GM03348 (cell line): ENCODE data around the gene LARGE2.
"Not testable (repeated sequence)": the region's sequence is repeated elsewhere in the genome, so short reads cannot be mapped to it uniquely, and the experiment has no call there.

ENCODE experiments used
- DNase-seq: peaks from one replicate; pipeline ENCODE4 v3.0.0; 2012; ENCODE audit warnings: low spot score

Gene LARGE2

DNA sequence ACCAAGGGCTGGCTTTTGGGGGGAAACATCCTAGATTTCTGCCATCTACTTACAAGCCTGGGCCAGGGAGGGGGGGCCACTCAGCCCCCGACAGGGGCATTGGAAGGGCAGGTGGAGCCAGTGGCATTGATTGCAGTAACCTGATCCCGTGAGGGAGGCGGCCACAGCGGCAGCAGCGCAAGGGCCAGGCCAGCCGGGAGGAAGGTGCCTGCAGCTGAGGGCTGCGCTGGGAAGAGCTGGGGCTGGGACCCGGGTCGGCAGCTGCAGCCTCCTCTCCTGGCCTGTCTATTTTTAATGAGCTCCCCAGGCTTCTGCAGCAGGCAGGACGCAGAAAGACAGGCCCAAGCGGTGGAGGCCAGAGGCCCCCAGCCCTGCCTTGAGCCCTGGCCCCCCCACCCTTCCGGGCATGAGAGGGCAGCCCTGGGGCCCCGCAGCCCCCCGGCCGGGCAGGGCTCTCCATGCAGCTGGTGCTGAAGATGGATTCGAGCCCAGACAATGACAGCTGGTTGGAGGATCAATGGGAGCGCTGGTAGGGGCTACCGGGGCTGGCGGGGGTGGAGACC, 26.0 kb upstream of the LARGE2 start:
- no peak for DNase-seq

DNA sequence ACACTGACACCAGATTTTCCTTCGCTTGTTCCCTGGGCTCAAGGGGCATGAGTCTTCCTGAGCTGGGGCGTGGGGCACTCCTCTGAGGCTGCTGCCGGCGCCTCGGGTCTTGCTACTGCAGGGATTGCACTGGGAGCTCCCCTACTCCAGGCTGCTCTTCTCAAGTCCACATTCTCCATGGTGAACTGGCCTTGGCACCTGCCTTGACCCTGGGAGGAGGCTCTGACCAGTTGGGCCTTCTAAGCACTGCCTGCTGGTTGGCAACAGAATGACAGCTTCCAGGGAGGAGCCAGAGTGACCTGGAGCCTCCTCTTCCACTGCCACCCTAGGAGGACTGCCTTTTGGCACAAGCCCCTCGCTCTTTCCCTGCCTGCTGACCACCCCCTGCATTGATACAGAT, 24.9 kb upstream of the LARGE2 start:
- DNase-seq: no peak

DNA sequence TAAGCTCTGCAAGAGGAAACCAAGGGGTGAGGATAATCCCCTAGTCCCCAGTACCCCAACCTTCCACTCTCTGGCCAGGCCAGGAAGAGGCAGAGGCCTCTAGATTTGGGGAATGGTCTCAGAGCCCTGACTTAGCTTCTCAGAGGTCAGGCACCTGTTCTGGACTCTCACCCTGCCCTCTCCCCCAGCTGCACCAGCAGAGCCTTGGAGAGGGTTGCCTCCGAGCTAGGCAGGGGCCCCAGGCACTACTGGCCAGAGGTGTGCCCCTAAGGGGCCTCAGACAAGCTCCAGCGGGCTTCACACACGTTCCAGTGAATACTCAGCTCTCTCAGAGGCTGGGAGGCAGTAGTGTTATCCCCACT, 23.4 kb upstream of the LARGE2 start:
- DNase-seq: no peak

DNA sequence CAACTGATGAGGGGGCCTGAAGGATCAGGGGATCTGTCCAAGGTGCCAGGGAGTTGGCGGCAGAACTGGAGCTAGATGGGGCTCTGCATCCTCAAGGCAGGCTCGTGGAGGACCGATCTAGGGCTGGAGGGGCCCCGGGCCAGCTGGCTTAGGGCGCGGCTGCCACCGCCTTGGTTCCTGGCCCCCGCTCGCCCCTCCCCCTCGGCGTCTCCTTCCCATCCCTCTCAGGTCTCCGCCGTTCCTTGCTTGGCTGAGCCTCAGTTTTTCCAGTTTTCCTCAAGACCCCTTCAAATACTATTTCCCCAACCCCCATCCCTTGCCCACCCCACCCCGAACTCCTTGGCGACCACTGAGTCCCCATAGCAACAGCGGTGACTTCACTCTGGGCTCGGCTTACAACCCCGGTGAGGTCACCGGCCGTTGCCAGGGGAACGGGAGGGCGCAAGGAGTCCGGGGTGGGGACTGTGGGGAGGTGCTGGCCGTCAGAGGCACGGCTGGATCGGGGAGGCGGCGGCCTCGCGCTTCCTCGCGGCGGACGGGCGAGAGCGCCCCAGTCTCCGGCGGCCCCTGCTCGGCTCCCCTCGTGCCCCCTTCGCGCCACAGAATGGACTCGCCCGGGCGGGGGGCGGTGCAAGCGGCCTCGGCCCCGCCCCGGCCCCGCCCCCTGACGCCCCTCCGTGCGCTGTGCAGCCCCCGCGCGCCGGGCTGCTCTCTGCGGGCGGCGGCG, 22.8 kb upstream of the LARGE2 start:
- DNase-seq: peak; percentile 95

DNA sequence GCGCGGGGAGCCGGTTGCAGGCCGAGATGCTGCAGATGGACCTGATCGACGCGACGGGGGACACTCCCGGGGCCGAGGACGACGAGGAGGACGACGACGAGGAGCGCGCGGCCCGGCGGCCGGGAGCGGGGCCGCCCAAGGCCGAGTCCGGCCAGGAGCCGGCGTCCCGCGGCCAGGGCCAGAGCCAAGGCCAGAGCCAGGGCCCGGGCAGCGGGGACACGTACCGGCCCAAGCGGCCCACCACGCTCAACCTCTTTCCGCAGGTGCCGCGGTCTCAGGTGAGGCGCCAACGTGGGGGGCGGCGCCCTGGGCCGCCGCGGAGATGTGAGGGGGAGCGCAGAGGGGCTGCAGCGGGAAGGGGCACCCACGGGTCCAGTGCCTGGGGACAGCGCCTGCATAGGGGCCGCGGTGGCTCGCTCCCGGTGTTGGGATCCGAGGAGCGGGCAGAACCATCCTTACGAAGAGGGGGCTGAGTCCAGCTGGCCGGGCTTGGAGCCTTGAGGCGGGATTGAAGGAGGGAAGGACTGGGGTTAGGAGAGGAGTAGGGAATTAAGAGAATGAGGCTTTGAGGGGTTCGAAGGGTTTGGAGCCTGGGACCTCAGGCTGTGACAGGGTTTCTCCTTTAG, 22.2 kb upstream of the LARGE2 start:
- peak; percentile 51 for DNase-seq

DNA sequence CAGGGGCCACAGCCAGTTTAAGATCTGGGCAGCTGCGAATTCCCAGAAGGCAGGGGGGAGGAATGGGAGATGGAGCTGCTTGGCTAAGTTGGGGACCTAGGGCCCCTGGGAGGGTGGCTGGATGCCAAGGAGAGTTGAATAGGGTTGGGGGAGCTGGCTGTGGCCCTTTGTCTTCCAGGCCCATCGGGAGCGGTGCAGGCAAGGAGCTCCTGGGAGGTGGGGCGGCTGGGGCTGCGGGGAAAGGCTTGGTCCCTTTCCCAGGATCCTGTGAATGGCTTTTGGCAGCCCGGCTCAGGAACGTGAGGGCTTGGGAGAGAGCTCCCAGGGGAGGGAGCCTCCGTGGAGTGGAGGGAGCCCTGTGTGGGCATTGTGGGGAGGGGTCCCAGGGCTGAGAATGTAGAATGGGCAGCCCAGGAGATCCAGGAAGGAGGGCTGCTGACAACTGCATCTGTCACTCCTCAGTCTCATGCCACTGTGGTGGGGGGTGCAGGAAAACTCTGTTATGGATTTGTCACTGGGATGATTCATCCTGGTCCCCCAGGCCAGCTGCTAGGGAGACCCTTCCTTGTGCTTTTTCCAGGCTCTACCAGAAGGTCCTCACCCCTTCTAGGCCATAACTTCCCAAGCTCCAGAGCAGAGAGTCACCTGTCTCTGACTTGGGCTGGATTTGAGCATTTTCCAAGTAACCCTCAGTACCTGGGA, 21.4 kb upstream of the LARGE2 start:
- DNase-seq: peak; percentile 40

DNA sequence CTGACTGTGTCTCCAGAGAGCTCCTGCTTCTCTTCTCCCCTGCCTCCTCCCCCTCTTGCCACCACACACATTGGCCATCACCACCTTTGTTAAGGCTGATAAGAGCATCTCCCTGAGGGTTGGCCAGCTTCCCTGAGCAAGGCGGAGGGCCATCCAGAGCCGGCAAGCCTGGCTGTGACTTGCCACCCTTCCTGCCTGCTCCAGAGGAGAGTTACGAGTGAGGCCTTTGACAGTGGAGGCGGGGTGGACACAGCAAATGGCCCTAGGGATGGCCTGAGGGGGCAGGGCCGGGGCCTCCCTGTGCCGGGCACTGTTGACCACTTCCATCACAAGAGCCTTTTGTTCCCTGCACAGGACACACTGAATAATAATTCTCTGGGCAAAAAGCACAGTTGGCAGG, 20.8 kb upstream of the LARGE2 start:
- DNase-seq: no peak

DNA sequence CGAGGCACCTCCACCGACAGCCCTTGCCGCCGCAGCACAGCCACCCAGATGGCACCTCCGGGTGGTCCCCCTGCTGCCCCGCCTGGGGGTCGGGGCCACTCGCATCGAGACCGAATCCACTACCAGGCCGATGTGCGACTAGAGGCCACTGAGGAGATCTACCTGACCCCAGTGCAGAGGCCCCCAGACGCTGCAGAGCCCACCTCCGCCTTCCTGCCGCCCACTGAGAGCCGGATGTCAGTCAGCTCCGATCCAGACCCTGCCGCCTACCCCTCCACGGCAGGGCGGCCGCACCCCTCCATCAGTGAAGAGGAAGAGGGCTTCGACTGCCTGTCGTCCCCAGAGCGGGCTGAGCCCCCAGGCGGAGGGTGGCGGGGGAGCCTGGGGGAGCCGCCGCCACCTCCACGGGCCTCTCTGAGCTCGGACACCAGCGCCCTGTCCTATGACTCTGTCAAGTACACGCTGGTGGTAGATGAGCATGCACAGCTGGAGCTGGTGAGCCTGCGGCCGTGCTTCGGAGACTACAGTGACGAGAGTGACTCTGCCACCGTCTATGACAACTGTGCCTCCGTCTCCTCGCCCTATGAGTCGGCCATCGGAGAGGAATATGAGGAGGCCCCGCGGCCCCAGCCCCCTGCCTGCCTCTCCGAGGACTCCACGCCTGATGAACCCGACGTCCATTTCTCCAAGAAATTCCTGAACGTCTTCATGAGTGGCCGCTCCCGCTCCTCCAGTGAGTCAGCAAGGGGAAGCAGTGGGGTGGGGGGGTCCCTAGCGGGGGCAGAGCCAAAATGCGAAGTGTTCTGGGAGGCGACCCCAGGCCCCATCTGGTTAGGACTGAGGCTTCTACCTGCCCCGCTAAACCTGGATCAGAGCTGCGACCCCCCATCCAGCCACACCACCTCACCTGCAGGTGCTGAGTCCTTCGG, 19.7 kb upstream of the LARGE2 start:
- no peak for DNase-seq

DNA sequence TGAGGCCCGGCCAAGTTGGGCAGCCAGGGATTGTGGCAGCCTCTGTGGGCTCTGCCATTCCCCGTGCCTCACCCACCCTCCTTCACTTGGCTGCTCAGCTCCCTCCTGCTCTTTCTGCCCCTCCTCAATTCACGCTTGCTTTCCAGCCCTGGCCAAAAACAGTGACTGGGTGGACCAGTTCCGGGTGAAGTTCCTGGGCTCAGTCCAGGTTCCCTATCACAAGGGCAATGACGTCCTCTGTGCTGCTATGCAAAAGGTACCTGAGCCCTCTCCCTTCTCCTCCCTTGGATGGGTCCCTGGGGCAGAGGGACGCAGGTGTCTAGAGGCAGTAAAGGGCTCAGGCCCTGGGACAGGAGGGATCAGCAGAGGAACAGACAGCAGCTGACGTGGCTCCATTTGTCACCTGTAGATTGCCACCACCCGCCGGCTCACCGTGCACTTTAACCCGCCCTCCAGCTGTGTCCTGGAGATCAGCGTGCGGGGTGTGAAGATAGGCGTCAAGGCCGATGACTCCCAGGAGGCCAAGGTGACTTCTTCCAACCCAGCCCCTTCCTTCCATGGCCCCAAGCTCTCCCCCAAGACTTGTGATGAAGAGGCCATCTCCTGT, 18.0 kb upstream of the LARGE2 start:
- DNase-seq: no peak

DNA sequence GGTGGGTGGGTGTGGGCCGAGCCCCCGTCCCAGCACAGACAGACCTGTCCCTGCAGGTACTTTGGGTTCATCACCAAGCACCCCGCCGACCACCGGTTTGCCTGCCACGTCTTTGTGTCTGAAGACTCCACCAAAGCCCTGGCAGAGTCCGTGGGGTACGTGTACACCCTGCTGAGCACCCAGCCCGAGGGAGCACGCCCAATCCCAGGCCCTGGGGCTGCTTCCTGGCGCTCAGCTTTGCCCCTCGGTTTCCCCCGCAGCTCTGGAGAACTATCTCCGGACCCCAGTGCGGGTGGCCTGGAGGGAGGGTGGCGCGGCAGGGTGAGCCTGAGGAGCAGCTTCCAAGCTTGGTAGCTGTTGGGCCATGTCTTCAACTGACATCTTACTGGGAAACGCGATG, 17.4 kb upstream of the LARGE2 start:
- no peak for DNase-seq

DNA sequence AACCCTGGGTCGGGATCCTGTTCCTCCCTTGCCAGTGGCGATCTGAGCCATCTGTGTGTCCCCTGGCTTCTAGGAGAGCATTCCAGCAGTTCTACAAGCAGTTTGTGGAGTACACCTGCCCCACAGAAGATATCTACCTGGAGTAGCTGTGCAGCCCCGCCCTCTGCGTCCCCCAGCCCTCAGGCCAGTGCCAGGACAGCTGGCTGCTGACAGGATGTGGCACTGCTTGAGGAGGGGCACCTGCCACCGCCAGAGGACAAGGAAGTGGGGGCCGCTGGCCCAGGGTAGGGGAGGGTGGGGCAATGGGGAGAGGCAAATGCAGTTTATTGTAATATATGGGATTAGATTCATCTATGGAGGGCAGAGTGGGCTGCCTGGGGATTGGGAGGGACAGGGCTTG, 16.9 kb upstream of the LARGE2 start:
- not testable (repeated sequence) for DNase-seq

DNA sequence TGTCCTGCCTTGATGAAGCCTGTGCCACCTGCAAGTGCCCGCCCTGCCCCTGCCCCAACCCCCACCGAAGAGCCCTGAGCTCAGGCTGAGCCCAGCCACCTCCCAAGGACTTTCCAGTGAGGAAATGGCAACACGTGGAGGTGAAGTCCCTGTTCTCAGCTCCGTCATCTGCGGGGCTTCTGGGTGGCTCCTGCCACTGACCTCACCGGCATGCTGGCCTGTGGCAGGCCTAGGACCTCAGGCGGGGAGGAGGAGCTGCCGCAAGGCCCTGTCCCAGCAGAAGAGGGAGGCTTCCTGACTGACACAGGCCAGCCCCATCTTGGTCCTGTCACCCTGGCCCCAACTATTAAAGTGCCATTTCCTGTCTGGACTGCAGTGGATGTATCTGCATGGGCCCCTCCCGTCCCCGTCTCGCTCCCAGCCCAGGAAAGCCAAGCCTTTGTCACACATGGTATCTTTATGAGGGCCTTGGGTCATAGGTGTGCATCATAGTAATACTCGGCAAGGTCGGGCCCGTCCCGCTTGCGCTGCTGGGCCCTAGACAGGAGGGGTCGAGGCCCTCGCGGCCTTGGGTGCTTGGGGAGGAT, 16.3 kb upstream of the LARGE2 start:
- no peak for DNase-seq

DNA sequence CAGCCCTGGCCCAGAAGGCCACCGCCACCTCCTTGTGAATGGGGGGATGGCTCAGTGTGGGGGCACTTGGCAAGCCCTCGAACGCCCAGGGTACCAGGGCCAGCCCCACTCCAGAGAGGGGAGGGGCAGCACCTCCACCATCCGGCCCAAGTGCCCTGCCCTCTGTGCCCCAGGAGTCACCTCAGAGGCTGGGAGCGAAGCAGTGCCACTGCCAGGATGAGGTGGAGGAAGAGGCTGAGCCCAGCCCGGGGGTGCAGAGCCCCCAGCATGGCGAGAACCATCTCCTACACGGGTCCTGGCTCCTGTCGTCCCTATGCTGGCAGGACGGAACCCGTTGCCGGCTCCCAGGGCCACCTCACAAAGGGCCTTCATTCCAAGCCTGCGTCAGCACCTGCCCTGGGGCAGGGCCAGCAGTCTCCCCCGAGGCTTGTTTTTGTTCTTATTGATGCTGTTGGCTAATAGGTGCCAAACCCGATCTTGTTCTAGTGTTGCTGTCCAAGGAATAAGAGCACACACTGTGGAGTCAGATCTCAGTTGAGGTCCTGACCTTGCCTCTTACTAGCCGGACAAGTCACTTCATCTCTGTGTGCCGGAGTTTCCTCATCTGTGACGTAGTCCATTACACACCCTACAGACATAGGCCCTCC, 15.4 kb upstream of the LARGE2 start, which contains the start of gene FREY1:
Gene FREY1, minus strand, starts transcription at position 307 of the 647 bp plus-strand sequence. Its CDS starts 26 bp downstream, at position 281.
- DNase-seq: no peak

DNA sequence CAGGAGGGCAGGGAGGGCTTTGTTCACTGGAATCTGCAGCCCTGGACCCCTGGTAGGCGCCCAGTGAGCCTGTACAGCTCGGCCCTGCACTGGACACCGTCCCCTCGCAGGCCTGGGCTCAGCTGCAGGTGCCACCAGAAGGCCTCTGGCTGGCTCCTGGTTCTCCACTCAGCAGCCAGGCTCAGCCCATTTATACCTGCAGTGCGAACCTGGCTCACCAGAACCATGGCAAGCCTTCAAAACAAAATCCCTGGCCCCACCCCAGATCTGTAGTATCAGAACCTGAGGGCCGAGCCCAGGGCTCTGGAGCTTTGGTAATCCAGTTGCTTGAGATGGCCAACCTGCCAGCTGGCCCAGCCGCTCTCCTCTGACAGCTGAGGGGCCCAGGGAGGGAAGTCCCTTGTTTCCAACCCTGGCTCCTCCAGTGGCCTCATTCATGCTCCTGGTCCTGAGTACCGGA, 14.5 kb upstream of the LARGE2 start:
- DNase-seq: no peak

DNA sequence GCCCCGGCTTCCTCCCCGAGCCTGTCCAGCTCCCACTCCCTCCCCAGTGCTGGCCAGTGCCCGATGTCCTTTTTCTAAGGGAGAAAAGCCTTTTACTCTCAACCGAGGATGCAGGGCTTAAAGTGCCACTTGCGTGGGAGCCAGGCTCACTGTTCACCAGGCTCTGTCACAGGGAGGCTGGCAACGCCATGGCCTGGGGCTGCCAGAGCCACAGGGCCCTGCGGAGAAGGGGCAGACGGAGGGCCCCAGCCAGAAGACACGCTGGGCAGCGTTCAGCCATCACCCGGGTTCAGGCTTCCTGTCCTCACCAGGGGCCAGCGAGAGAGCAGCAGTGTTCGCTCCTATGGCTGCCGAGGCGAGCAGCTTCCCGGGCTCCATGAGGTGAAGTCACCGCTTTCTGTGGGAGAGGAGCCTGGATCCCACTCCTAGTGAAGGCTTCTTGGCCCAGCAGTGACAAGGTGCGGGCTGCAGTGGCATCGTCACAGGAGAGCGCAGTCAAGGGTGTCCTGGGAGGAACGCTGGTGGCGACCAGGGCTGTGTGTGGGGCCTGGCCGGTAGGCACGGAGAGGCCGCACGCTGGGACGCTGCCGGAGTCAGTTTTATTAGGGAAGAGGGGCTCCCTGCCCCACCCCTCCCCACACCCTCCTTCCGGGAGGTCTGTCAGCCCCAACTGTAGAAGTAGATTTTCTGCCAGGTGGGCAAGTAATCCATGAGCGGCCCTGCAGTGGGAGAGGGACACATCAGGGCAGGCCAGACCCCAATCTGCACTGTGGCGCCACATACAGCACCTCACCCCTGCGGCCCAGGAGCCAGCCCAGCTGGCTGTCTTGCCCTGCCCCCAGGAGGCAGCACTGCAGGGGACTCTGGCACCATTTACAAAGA, 12.6 kb upstream of the LARGE2 start:
- no peak for DNase-seq

DNA sequence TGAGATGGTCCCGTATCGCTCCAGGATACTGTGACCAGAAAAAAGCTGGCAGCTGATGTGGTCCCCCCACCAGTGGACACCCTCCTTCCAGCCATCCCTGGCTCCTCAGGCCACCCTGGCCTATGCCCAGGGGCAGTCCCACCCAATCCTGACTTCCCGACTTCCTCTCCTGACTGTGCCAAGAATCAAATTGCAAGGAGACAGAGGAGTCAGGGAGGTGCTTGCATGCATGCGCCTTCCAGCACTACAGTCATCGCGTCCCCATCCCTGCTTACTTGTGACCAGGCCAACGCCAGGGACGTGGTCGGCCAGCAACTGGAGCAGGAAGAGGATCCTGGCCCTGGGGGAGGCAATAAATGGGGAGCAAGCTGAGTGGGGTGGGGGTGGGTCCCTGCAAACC, 11.8 kb upstream of the LARGE2 start:
- DNase-seq: no peak

DNA sequence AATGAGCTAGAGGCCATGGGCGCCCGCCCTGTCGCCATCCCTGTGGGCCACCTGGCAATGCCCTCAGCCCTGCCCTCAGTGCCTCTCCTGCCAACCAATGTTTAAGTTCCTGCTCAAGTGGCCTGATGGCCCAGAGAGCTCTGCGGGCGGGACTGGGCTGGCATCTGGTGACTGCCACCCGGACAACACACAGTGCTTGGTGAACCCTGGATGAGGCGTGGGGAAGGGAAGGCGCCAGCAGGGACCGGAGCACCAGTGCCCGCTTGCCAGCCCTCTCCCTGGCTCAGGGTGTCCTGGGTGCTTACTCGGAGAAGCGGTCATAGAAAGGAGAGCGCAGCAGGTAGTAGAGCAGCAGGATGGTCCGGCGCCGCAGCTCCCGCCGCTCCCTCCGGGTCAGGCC, 8.9 kb upstream of the LARGE2 start:
- no peak for DNase-seq

DNA sequence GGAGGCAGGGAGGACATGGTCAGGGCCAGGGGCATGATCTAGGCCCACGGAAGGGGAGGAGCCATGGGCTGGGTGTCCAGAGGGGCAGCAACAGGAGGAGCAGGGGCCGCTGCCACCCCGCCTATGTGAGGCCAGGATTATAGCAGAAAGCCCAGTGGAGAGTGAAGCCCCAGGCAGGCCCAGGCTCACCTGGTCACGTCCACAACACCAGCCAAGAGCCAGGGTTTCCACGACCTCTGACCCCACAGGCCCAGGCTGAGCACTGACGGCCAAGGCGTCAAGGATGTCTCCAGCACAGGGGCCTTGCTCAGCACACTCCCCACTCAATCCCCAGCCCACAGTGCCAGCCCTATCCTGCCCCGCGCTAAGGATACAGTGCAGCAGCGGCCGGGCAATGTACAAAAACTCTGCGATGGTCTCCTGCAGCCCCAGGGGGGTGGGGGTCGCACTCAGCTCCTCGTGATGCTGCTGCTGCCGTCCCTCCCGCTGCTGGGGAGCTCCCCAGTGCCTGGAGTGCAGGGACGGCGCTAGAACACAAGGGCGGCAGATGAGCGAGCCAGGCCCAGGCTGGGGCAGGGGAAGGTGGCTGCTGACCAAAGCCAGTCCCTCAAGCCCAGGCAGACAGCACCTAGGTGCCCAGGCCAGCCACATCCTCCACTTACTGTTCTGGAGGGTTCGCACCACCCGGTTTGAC, 8.4 kb upstream of the LARGE2 start:
- no peak for DNase-seq

DNA sequence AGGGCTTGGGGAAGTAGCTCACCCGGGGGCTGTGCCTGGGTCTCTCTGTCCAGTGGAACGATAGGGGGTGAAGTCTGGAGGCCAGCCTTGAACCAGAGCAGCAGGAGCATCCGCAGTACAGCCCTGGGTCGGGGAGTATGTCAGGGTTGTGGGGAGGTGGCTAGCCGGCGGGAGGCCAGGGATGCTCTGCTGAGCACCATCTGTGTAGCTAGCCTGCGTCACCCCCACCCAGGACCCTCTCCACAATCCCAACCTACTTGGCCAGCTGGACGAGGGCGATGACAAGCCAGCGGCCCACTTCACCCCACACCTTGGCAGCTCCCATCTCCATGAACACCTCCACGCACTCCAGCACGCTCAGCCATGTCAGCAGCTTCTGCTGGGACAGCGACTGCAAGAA, 7.0 kb upstream of the LARGE2 start:
- no peak for DNase-seq
